Measurements from ENCODE around the gene DHCR24.

DNA sequence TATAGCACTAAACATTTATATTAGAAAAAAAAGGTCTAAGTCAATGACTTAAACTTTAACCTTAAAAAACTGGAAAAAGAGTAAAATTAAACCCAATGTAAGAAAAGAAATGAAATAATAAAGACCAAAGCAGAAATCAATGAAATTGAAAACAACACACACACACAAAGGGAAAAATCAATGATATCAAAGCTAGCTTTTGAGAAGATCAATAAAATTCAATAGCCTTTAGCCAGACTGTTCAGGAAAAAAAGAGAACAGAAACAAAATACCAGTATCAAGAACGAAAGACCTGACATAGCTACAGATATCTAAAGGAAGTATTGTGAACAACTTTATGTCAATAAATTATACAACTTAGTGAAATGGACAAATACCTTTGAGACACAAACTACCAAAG is 7.1 kb downstream of the DHCR24 start:
- TF ChIP-seq TCF12 (IDR thresholded peaks at IDR 0.05; ENCODE audit: low read depth) (no peak), RAD21 (IDR thresholded peaks at IDR 0.05; ENCODE audit: low read depth) (no peak)

Measured in Ishikawa (cell line).